Activated CD8-positive, alpha-beta memory T cell treated with anti-CD3 and anti-CD28 coated beads, Interleukin-2, amount 50 U/mL, for 48 hours (primary cell): ENCODE data around the gene NDST4.

Experiments
- DNase-seq: peaks from one replicate; pipeline ENCODE4 v3.0.0-alpha.2; 2020

The NDST4 gene

DNA sequence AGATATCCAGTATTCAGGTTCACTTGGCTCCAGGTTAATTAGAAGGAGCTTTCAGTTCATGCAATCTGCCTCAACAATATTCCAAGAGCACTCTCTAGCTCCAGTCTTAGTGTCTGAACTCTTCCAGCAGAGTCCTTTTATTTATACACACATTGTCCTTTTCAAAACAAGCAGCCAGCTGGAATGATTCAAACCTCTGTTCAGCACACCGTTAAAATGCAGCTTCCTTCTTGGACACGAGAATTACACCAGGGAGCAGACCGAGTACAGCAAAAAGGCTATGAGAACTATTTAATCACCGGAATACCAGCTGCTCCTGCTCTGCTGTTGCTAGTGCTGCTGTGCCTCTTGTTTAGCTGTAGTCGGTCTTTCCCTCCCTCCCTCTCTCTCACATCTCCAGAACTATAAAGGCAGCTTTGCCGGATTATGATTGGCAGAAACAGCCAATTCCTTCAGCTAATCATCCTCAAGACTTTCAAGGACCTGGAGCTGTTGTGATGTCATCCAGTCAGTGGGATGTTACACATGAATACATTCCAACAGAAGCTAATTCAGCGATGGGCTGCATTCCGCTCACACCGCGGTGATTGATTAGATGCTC lies at the start of gene NDST4:
Gene NDST4 (minus strand): TSS at position 115 of the 601 bp plus-strand sequence. CDS start 36,584 bp downstream, outside the sequence.
- DNase-seq: no peak

DNA sequence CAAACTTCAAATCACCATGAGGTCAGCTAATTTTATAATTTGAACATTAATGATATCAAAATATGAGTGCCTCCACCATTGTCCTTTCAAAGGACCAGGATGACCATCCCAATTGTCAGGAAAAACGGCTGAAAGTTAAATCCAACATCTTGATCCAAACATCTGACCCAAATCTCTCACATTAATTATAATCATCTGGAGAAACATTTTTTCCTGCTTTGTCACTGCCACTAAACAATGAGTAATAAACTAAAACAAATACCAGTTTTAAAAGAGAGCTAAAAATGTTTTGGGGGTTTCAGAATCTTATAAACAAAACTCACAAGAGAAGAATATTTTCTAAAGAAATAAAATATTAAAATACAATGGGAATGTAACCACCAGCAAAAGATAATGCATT lies 45.7 kb upstream of the NDST4 start:
- DNase-seq: no peak

DNA sequence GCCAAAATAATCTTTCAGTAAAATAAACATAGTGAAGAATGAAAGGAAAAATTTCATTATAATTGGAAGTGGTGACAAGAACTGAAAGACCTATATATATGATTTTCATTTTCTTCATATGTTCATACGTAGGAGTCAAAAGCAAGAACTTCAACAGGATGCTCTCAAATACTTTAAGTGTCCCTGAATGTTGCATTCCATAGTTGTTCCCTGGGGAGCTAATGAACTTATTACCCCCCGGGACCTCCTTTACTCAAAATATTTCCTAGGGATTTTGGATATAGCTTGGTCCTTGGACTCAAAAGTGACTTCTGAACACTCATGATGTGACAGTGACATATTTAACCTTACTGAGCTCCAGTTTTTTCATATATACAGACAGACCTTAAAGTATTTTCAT lies 44.9 kb upstream of the NDST4 start:
- DNase-seq: no peak

DNA sequence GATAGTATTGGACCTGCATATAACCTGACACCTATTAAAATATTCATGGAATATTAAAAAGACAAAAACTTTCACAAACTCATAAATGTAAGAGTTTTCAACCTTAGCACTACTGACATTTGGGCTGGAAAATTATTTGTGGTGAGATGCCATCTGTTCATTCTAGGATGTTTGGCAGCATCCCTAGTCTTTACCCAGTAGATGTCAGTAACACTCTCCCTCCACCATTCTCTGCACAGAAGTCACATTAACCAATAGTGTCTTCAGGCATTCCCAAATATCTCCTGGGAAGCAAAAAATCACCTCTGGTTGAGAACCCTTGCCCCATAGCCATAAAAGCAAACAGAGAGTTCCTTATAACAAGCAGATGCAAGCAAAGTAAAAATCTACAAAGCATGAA lies 41.4 kb upstream of the NDST4 start:
- no peak for DNase-seq

DNA sequence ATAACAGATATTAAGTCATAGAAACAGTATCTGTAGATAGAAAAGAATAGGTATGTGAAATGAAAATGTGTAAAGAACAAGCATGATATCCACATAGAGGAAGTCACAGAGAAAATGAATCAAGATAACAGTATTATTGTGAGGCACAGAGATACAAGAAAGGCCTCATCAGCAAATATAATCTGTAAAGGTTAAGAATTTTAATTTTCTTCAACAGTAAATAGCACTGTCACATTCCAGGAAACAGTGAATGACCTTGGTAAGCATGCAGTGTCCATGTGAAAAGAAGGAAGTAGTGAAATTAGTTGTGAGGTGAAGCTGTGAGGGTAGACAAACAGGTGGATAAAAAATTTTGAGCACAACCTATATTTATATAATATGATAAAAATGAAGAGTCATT lies 39.5 kb upstream of the NDST4 start:
- no peak for DNase-seq

DNA sequence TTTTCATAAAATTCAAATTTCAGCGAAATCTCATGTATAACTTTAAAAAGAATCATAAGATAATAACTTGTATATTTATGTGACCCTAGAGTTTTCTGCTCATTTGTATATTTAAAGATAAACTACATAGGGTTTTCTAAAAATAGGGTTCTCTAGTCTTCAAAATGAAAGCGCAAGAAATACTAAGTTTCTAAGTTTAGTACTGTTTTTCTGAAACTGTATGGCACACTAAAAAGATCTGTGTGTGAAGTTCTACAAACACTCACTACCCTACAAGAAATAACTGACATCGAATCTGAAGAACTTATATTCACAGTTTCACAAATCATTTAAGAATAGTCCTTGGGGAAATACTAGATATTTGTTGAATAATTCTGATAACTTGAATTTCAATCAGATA lies 38.7 kb upstream of the NDST4 start:
- DNase-seq: no peak

DNA sequence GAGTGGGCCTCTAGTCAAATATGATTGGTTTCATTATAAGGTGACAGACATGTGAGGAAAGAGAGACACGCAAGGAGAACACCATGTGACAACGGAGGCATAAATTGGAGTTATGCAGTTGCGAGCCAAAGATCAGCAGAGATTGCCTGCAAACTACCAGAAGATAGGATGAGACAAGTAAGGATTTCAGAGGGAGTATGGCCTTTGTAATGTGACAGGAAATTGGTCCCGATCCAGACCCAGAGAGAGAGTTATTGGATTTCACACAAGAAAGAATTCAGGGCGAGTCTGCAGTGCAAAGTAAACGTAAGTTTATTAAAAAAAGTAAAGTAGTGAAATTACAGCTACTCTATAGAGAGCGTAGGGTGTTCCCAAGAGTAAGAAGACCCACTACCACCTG lies 35.7 kb upstream of the NDST4 start:
- DNase-seq: no peak

DNA sequence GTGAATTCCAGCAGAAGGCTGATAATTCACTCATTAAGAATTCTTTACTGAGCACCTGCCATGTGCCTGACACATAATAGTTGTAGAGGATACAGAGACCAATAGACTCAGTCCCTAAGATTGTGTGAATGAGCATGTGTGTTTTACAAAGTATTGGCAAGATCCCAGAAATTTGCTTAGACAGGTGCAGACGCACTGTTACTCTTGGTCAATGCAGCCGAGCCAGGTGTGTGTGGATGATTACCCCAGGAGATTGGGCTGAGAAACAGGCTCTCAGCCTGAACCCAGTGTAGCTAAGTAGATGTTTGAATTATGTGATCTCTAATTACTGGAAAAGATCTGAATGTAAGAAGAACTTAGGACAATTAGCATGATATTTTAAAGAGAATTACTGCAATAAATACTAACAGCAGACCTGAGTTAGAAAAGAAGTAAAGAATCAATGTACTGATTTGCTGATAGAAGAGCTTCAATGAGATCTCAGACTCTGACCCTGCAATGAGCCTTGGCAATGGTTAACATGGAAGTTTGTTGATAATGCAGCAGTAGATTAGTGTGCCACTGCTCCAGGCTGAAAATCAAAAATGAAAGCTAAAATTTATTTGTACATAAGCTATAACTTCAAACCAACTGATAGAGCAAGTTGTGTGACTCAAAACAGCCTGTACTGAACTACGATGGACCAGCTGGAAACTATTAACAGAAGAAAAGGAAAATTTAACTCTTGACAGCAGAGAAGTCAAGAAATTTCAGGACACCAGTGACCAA lies 32.2 kb upstream of the NDST4 start:
- DNase-seq: no peak

DNA sequence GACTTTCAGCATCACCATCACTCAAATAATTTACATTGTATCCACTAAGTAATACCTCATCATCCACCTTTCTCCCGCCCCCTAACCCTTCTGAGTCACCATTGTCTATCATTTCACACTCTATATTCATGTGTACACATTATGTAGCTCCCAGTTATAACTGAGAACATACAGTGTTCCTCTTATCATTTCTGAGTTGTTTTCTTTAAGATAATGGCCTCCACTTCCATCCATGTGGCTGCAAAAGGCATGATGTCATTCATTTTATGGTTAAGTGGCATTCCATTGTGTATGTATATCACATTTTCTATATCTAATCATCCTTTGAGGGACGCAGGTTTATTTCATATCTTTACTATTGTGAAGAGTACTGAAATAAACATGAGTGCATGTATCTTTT lies 14.6 kb upstream of the NDST4 start:
- no peak for DNase-seq

DNA sequence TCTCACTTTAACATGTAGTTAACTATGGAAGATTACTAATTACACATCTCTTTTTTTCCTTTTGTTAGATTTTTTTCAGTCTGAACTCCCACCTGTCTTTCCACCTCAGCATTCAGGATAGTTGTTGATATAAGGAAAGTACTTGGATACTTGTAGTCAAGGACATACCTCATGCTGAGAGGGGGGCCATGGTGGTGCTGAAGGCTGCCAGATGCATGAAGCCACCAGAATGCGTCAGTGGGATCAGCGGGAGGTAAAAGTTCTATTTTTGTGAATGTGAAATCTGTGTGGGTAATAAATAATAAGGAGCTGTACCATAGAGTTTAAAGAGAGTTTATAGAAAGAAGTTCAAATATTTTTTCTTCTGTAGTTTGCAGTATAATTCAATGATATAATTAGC lies 13.1 kb upstream of the NDST4 start:
- DNase-seq: no peak

DNA sequence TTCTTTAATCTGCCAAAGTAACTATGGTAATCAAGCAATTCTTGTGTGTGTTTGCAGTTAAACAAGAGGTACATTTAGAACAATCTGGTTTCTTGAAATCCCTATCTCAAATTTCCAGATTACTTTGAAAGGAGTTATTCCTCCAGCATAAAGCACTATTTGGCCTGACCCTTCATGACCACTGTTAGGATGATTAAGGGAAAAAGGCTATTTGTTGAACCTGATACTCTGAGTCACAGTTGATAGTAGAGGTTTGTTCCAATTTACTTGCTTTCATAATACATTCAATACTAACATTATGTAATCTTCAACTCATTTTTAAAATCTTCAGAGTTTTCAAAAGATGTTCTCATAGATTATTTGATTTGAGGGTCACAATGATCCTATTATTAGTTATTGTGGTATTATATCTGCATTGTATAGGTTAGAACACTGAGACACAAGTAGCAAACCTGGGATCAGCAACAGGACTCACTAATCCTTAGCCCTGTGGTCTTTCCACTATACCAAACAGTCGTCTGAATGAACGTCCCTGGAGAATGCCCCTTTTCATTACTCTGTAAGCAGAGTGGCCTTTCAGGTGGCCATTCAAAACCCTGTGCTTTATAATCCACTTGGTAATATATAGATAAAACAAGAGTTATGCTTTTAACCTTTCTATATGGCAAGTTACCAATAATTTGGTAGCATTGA lies 8.1 kb upstream of the NDST4 start:
- DNase-seq: no peak

DNA sequence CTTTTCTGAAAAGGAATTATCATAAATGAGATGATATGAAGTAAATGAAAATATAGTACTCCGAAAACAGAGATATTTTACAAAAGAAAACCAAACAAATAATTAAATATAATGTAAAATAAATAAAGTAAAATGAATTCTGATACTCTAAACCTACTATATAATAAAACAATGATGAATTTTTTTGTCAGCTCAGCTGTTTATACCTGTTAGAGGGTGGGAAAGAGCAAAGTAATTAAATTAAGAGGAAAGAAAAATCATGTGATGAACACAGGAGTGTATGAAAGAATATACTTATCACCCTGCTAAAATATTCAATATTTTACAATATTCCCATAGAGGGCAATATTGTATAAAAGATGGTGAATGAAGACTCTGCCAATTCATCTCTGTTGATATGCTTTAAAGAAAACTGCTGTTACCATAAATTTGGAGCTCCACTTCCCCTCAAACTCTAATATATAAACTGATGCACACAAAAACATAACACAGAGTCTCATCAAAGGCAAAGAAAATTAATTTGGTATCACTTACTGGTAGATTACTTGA lies 6.5 kb upstream of the NDST4 start:
- no peak for DNase-seq

DNA sequence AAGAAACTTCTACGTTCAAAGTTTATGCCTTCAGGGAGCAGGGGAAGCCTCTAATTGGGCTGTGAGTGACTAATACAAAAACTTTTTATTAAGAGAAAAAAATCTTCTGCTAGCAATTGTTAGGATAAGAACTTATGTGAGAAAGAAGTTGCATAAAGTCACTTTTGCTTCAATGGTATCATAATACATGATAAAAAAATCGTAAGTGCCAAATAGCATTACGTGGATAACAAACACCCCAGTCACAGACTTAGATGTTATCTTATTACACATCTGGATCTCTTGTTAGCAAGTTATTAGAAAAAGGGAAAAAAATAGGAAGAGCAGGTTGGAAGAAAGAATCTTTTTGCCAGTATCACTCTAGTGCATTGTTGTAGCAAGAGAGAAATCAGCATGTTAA lies 4.2 kb upstream of the NDST4 start:
- no peak for DNase-seq

DNA sequence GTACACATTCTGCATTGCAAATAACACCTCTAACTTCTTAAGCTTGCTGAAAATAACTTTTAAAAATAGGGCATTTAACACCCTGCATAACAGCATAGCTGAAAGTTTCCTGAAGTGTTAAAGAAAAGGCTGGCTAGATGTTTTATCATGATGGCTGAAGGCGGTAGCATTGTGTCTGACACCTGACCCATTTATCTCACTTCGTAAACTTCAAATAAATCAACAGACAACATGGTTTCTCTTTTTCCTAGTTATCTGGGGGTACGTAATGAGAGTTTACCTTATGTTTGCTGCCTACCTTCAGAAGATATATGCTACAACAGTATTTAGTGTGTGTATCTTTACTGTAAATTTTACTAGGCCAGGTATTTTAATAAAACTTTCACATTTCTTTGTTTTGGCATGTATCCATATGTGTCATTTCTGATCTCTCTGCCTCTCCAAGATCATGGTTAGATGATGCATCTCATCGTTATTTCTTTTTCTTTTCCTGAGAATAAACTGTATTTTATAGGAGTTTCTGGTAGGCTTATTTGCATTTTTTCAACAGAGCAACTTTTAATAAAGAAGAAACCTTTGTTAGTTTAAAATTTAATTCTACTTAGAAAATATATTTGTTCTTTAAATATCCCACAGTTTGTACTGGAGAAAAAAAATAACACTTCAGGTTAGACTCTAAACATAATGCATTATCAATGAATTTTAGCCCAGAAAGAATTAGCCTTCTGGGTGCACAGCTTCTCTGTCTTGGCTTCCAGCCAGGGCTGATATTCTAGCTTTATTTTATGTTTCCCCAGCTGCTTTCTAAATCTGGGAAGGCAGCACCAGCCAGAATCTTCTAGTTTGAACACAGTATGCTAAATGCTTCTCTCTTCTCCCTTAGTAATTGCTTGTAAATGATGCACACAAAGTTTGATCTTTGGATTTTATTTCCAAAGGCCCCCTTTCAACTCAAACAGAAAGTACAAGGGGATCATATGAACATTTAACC lies 2.9 kb downstream of the NDST4 start:
- DNase-seq: no peak

DNA sequence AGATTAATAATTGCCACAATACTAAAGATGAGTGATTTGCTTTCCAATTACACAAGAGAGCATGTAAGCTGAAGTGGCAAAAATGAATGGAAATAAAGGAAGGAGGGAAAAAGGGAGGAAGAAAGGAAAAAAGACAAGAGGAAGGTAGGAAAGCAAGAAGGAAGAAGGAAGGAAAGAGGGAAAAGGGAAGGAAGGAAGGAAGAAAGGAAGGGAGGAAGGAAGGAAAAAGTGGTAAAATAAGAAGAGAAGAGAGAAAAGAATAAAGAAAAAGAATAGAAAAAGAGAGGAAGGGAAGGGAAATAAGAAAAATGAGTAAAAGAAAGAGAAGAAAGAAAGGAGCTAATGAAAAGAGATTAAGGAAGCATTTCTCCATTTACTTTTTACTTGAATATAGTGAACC lies 4.6 kb downstream of the NDST4 start:
- no peak for DNase-seq

DNA sequence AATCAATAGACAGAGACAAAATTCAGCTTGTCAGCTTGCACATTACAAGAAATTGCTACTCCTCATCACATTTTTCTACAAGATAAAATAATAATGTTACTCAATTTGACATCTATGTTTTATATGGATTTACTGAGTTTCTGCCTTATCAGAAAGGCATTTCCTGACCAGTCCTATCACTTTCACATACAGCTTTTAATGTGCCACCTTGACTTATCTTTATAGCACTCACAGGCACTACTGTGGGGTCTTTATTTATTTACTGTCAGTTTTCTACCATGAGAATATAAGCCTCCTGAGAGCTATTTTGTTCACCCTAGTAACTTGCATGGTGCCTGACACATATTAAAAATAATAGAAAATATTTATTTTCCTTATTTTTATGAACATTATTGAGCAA lies 6.0 kb downstream of the NDST4 start:
- no peak for DNase-seq

DNA sequence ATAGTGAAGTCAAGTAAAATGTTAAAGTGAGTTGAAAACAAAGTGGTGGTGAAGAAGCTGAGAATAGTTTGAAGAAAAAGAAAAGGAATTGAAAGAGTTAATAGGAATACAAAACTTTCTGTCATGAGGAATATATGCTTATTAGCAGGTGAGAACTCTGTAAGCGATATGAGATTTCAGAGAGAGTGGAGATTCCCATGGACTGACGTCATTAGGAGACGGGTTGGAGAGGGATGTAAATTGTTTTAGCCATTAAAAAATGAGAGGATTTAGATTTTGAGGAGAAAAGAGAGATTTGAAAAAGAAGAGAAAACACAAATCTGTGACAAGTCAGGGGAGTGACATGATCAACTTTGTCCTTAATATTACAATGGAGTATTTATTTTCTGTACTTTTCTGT lies 11.7 kb downstream of the NDST4 start:
- no peak for DNase-seq

DNA sequence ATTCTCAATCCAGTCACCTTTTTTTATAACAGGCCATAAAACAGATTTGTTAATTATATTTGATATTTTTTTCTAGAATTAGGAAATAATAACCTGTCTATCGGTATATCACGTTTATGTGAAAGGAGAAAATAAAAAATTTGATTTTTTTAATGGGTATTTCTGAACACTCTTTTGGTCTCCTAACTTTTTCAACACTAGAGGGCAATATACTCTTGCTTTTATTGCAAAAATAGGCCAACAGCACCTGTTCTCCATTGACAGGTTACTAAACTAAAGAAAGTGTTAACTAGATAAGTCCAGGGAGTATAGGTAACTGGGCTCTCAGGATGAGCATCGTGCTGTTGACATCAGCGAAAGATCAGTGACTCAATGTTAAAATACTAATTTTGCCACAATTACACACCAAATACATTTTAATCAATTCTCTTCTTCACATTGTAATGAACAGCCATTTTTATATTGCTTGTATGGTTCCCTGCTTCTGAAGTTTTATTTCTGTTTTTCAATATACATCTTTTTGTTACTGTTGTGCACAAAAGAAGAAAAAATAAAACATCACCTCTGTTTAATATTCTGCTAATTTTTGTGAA lies 22.8 kb downstream of the NDST4 start:
- no peak for DNase-seq

DNA sequence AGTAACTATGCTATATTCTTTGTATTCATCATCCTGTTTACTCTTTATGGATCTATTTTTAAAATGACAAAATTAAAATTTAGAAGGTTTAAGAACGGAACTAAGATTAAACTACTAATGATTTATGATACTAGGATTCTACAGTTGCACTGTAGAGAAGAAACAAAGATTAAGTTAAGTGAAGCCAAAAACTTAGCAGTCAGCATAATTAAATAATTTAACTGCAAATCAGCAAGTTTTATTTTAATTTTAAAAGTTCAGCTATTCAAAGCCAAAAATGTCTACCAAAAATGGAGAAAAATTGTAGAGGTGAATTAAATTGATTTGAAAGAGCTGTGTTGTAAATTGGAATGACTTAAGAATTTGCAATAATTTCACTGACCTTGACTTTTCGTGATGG lies 30.8 kb downstream of the NDST4 start:
- DNase-seq: no peak

DNA sequence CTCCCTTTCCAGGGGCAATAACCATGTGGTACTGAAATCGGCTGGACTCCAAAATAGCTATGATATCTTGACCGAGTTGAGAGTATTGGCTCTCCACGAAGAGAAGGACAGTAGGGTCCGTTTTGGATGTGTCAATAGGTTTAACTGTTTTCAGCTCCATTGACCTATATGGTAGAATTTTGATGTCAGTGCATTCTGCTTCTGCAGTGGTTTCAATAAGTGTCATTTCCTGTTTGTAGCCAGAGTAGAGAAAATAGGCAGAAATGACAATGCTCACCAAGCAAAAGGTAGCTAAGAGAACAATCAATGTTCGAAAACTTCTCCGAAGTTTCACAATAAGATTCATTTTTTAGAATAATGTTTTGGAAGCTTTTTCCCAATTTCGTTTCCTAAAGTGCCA lies 36.7 kb downstream of the NDST4 start:
- DNase-seq: no peak

DNA sequence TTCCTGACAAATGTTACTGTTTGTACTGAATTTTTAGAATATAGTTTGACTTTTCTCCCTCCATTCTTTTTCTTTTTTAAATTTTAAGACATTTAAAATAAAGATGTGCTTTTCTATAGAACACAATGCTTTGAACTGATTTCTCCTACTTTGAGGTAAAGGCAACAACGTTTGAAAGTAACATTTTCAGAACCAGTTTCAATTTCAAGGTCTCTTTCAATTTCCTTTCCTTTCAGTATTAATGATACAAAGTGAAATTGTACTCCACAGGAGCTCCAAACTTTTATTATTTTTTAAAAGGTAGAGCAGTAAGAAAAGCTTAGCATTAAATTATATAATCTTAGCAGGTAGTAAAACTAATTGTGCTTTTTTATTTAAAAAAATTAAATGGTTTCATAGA lies 54.9 kb downstream of the NDST4 start:
- DNase-seq: no peak

DNA sequence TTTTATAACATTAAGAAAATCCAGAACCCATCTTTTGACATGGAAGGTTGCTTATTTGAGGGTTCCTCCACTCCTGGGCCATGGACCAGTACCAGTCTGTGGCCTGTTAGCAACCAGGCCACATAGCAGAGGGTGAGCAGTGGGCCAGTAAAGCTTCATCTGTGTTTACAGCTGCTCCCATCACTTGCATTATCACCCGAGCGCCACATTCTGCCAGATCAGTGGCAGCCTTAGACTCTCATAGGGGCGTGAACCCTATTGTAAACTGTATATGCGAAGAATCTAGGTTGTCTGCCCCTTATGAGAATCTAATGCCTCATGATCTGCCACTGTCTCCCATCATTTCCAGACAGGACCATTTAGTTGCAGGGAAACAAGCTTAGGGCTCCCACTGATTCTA lies 58.6 kb downstream of the NDST4 start:
- no peak for DNase-seq
